ENCODE results near the gene PIEZO1. TPM values are rescaled to one million over a fixed set of nuclear protein-coding genes. Genes with fewer than 3 reads are reported as not detected.
A peak's percentile ranks its signal among the peaks of the same experiment; 100 is the strongest.

PIEZO1 gene
- total RNA-seq, 1 experiment from 2014 or later, result 71.1 TPM

DNA sequence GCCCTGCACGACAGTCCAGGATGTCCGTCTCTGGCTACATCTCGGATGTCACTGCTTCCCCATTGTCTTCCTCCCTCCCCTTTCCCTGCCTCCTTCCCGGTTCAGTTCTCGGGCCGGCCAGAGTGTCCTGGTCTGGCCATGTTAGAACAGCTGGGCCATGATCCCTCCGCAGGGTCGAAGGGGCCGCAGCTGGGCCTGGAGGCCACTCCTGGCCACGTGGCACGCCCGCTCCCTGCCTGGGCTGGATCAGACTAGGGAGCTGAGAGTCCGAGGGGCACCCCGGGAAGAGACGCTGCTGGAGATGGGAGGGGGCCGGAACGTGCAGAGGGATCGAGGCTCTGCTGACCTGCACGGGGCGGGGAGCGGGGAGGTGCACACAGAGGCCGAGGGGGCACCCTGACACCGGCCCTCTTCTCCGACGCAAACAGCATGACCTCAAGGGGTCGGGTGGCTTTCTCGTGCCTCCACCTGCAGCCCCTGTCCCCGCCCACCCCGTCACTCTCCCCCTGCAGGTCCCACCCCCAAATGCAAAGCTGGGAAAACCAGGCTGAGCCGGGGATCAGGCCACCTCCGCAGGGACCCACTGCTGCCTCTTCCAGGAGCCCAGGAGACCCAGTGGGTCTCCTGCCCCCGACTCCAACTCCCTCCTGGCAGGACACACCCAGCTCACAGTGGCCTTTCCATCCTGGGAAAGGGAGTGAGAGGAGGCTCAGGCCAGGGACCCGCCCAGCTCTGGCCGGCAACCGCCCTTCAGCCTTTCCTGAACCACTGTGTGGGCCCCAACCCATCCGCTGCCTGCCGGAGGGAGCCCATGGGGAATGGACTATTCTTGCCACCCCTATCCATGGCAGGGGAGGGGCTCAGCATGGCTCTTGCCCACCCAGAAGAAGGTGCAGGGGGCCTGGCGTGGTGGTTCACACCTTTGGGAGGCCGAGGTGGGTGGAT is 40.2 kb downstream of the PIEZO1 start:
- H2BK5ac ChIP-seq (ENCODE audit: insufficient read length, low read length), result no peak overlapping the region
- TF ChIP-seq, protein P1, sequence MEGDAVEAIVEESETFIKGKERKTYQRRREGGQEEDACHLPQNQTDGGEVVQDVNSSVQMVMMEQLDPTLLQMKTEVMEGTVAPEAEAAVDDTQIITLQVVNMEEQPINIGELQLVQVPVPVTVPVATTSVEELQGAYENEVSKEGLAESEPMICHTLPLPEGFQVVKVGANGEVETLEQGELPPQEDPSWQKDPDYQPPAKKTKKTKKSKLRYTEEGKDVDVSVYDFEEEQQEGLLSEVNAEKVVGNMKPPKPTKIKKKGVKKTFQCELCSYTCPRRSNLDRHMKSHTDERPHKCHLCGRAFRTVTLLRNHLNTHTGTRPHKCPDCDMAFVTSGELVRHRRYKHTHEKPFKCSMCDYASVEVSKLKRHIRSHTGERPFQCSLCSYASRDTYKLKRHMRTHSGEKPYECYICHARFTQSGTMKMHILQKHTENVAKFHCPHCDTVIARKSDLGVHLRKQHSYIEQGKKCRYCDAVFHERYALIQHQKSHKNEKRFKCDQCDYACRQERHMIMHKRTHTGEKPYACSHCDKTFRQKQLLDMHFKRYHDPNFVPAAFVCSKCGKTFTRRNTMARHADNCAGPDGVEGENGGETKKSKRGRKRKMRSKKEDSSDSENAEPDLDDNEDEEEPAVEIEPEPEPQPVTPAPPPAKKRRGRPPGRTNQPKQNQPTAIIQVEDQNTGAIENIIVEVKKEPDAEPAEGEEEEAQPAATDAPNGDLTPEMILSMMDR (conservative IDR thresholded peaks at IDR 0.05), result no peak
- H4K91ac ChIP-seq (ENCODE audit: insufficient read length, low read depth, low read length), result no peak overlapping the region
- H3K4ac ChIP-seq (ENCODE audit: low read depth, low read length), result no peak overlapping the region
- no peak overlapping the region for H2AFZ ChIP-seq (ENCODE audit: low read length)
- Mint-ChIP-seq H3K4me3 (no peak overlapping the region), H3K4me1 (peaks cover 0 to 20% of the 10 kb centered on the region in 2 experiments; a peak in 2 of 4 replicates), H3K9me3 (no peaks in the 10 kb centered on the region), H3K27me3 (ENCODE audit: low read depth) (no peaks in the 10 kb centered on the region), H3K27ac (no peak overlapping the region), H3K36me3 (ENCODE audit: insufficient read depth in 1 of 3, low read depth in 3 of 3) (no peaks in the 10 kb centered on the region; a peak in 1 of 7 replicates)
- H3T11ph ChIP-seq (ENCODE audit: low read length), result no peak overlapping the region
- no peak overlapping the region for H4K5ac ChIP-seq (ENCODE audit: insufficient read length, low read depth, low read length)
- no peak overlapping the region for H3K9ac ChIP-seq (ENCODE audit: extremely low read depth, insufficient read length, low read length)
- H3K23ac ChIP-seq (ENCODE audit: insufficient read length, low read depth, low read length), result no peak overlapping the region
- no peaks in the 10 kb centered on the region for H4K20me1 ChIP-seq (ENCODE audit: control insufficient read depth, insufficient read depth, insufficient read length)
- H2BK15ac ChIP-seq (ENCODE audit: low read depth, low read length), result no peak overlapping the region
- no peaks in the 10 kb centered on the region for H3K4me1 ChIP-seq (ENCODE audit: insufficient read depth, low read length)
- no peaks in the 10 kb centered on the region for H3K23me2 ChIP-seq (ENCODE audit: insufficient read length, low read depth, low read length, poor library complexity, severe bottlenecking)
- no CpG with 5 or more reads among the region's 39 CpGs for WGBS (ENCODE audit: extremely low coverage, insufficient read length, low lambda C conversion rate)
- no peaks in the 10 kb centered on the region for H3K79me1 ChIP-seq (ENCODE audit: insufficient read depth, low read depth, low read length, poor library complexity, severe bottlenecking)
- no peak overlapping the region for H4K8ac ChIP-seq (replicated peaks; ENCODE audit: insufficient read length, low read depth, low read length)
- no peak overlapping the region for H3K4me2 ChIP-seq (ENCODE audit: insufficient read depth, insufficient read length, low read length)
- no peak overlapping the region for H3K27ac ChIP-seq (ENCODE audit: insufficient read length, low read depth, low read length)
- H2BK20ac ChIP-seq (ENCODE audit: low read depth, low read length, poor library complexity, severe bottlenecking), result no peak overlapping the region
- H3K14ac ChIP-seq (ENCODE audit: insufficient read depth, low read length), result no peak overlapping the region; the same call in 1 of the 2 replicates
- no peak overlapping the region for H3K56ac ChIP-seq (ENCODE audit: insufficient read length, low read depth, low read length)
- no peaks in the 10 kb centered on the region for H3K79me2 ChIP-seq (ENCODE audit: insufficient read depth, low read length)
- no peak overlapping the region for H3K18ac ChIP-seq (ENCODE audit: insufficient read length, low read depth, low read length)
- no peak overlapping the region for H2BK120ac ChIP-seq (ENCODE audit: low read depth, low read length, poor library complexity, severe bottlenecking)
- no peaks in the 10 kb centered on the region for H3K27me3 ChIP-seq (ENCODE audit: insufficient read depth, low read length)
- H2BK12ac ChIP-seq (ENCODE audit: insufficient read length, low read depth, low read length), result no peak overlapping the region
- peak; percentile 42 for DNase-seq
- no peaks in the 10 kb centered on the region for H3K9me3 ChIP-seq (ENCODE audit: control insufficient read depth, low read depth, low read length)
- no peak overlapping the region for H2AK5ac ChIP-seq (ENCODE audit: insufficient read length, low read length)
